DMS79 (cell line): ENCODE data around the gene CNOT8.
"Not testable (repeated sequence)": the region's sequence is repeated elsewhere in the genome, so short reads cannot be mapped to it uniquely, and the experiment has no call there.

Experiments
- DNase-seq: peaks from one replicate; lab custom pipeline; 2025; lab: John Stamatoyannopoulos, UW

CNOT8 gene

DNA sequence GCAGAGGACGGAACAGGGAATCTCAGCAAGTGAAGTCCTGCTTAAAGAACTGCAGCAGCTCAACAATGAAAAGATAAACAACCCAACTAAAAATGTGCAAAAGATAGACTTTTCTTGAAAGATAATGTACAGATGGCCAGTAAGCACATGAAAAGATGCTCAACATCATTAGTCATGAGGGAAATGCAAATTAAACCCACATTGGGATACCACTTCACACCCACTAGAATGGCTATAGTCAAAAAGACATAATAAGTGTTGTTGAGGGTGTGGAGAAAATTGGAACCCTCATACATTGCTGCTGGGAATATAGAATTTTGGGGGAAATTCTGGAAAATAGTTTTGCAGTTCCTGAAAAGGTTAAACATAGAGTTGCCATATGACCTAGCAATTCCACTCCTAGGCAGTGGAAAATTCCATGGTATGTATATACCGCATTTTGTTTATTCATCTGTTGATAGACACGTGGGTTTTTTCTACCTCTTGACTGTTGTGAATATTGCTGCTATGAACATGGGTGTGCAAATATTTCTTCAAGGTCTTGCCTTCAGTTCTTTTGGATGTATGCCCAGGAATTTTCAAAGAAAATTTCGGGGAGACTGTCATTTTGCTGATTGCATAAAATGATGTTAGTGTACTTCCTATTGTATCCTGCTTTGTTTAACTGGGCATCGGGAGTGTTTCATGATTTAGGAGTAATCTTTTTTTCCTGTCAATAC, 7.2 kb downstream of the CNOT8 start:
- no peak for DNase-seq

DNA sequence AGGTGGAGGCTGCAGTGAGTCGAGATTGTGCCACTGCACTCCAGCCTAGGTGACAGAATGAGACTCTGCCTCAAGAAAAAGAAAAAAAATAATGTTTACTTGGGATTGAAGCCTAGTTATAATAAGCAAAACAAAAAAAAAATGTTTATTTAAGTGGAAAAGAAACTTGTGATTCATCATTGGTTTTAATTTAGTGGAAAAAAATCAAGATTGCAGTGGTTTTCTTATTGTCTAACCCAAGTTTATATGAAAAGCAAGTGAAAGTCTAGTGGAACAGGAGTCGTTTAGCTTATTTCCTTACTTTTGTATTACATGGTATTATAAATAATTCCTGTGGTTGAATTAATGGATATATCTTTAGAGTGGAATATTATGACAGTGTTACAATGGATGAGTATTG, 8.4 kb downstream of the CNOT8 start:
- DNase-seq: no peak

DNA sequence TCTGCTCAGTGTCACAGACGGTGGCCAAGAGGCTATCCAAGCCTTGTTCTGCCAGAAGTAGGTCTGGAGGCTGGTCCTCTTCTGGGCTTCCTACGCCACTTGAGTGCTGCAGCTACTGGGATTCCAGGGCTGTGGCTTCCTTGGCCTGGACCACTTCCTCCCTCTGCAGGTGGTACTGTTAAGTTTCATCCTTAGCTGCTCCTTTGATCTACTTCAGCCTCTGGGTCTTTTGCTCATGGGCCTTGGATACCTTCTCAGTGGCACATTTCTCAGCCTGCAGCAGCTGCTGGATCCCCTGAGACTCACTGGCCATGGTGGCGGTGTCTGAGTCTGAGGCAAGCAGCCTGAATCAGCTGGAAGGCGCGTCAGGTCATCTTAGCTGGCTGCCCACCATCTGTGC, 10.3 kb downstream of the CNOT8 start:
- DNase-seq: no peak

DNA sequence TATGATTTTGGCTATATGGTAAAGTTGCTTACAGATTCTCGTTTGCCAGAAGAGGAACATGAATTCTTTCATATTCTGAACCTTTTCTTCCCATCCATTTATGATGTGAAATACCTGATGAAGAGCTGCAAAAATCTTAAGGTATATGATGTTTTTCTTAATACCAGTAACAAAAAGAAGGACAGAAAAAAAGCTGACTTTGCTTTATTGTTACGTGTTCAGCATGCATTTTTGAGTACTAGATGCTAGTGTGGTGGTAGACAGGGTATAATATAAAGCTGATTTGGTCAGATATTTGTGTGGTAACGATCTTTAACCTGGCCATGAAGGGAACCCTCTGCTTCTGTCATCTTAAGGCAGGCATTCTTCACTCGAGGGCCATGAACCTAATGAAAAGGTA, 13.3 kb downstream of the CNOT8 start:
- no peak for DNase-seq

DNA sequence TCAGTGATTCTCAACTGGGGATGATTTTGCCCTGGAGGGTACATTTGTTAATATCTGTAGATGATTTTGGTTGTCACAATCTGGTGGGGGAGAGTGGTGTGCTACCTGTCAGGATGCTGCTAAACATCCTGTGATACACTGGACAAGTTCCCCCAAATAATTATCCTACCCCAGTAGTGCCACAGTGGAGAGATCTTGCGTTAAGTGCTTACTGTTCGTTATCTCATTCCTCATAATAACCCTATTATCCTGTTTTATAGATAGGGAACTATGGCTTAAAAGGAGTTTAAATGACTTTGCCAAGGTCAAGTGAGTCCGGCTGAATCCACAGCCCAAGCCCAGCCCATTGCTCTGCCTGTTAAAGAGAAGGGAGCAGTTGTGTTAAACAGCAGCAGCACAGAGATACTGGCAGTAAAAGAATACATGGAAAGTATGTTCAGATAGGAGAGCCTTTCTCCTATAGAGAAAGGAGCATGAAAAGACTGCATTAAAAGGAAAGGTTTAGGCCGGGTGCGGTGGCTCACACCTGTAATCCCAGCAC, 15.4 kb downstream of the CNOT8 start:
- no peak for DNase-seq

DNA sequence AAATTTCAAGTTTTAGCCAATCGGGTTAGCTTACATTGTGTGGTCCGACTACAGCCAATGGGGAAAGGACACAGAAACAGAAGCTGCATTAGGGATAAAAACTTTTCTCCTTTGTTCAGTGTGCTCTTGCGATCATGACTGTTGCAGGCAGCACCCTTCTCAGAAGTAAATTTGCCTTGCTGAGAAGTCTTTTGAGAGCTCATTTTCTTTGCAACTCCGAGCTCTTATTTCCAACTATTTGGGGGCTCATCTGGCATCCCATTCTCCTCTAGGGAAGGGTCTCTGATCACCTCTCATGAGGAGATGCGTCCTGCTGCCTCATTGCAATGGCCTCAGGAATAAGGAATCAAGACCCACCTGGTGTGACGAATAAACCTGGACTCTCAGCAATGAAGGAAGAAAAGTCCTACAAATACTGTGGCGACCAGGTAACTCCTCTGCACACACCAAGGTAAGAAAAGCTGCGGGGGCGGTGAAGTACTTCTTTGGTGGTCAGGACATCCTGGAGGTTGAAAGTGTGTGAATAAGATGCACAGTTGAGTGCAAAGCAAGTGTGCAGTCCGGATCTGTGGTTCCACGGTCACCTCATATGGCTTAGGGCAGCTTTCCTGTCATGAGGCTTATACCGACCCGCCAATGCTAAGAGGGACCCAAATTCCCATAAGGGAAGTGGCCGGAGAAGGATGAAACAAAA, 20.4 kb downstream of the CNOT8 start:
- no peak for DNase-seq

DNA sequence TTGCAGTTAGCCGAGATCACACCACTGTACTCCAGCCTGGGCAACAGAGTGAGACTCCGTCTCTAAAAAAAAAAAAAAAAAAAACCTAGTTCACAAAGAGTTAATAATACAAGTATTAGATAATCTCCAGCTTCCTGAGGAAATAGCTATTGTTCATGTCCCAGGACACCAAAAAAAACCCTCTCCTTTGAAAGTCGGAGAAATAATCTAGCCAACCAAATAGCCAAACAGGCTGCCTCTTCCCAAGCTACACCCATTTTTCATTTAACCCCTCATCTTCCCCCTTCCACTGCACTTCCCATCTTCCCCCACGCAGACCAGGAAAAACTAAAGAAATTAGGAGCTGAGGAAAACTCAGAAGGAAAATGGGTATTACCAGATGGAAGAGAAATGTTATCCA, 23.6 kb downstream of the CNOT8 start:
- DNase-seq: no peak

DNA sequence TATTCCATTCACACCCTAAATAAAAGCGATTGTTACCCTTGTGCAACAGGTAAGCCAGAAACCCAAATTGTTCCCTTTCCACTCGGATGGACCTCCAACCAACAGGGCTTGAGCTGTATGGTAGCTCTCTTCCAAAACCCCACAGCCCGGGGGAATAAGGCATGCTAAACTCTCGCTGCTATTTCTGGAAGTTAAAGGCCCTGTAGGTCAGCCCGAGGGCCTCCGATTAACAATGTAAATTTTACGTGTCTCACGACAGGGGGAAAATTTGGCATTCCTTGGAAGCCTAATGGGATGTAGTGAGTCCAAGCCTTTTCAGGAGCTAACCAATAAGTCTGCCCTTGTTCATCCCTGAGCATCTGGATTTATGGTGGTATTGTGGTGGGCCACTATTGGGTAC, 26.0 kb downstream of the CNOT8 start:
- no peak for DNase-seq

DNA sequence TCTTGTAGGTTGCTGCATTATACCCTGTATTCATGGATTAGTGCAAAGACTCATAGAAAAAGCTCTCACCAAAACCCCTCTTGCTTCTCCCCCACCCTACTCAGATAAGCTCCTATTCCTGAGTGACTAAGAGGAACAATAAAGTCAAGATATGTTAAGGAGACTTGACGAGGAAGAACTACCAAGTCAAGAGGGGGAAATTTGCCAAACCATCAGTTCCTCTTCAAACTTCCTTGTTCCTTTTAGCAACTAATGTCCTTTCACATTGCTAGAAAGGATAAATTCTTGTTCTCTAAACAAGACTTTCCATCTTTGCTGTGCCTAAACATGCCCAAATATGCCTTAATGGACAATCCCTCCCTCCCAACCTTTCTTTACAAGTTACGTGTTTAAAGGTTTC, 27.0 kb downstream of the CNOT8 start:
- DNase-seq: no peak

DNA sequence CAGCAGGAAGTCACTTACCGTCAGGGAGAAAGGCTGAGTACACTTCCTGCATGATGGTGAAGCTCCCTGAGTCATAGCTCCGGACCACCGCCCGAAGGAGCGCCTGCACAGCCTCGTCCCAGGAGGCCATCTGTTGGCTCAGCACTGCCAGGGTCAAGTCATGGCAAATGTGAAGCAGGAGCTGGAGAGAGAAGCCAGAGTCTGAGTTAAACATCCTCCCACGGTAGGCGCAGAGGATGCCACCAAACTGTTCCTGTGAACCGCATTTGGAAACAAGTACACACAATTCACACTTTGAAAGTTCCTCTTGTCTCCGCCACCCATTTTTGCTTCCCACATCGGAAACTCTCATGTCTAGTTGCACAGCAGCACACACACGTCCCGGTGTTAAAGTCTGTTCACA, 33.9 kb downstream of the CNOT8 start:
- no peak for DNase-seq

DNA sequence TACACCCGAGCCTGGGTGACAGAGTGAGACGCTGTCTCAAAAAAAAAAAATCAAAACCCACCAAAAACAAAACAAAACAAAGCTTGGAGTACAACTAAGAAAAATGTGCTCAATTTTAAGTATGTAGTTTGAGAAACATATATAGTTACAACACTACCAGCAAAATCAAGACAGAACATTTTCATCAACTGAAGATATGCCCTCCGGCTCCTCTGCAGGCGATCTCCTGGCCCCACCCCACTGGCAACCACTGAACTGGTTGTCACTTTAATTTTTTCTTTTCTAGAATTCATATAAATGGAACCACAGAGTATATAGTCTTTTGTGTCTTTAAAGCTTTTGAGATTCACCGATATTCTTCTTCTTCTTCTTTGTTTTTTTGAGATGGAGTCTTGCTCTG, 35.0 kb downstream of the CNOT8 start:
- DNase-seq: no peak

DNA sequence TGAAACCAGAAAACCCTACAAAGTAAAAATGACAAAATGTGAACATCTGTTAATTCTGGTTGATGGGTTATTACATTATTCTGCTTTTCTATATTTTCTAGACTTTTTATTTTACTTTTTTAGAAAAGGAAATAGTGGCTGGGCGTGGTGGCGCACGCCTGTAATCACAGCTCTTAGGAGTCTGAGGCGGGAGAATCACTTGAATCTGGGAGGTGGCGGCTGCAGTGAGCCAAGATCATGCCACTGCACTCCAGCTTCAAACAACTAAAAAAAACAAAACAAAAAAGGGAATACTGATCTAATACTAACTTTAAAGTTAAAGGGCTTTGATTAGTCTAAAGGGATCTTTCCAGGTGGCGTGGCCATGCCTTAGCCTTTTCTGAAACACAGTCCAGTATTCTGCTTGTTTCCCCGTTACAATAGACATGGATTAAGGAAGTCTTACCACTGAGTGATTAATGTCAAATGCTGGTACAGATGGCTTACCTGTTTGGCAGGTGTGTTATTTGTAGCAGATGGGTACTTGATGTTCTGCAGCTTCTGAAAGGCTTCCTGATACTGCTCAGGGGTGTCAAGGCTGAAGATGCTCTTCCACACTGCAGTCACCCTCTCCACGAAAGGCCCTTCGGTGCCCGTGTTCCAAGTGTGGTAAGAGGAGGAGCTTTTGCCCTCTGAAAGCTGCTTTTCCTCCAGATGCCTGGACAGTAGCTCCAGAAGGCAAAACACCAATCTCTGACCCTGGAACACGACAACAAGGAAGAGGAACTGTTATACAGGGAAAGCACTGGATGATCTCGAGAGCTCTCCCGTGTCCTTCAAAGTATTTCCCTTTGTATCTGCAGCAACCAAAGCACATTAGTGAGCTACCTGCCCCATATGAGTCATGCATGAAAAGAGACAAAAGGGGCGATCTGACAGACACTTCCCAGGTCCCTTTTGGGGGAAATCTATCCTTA, 37.5 kb downstream of the CNOT8 start:
- DNase-seq: no peak

DNA sequence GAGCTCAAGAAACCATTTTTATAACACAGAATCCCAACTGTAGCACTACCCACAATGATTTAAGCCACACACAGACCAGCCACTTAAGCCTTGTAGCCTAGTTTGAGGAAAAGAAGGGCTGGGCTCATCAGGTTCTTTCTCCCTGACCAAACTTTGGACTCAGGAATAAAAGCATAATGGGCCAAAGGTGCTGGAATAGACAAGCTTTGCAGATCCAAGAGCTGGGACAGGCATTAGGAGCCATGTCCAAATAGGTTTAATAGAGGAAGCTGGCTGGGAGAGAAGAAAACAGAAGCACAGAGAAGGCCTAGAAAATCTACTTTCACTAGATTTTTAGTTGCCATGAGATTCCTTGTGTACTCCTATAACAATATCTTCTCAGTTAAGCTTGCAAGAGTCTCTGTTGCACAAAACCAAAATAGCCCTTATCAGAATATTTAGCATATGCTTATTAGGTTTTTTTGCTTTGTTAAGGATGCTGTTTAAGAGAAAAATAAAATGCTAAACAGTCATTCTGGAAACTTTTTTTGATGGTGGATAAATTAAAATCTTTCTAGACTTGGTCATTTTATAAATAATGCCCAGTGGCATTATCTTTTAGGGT, 38.2 kb downstream of the CNOT8 start:
- DNase-seq: no peak

DNA sequence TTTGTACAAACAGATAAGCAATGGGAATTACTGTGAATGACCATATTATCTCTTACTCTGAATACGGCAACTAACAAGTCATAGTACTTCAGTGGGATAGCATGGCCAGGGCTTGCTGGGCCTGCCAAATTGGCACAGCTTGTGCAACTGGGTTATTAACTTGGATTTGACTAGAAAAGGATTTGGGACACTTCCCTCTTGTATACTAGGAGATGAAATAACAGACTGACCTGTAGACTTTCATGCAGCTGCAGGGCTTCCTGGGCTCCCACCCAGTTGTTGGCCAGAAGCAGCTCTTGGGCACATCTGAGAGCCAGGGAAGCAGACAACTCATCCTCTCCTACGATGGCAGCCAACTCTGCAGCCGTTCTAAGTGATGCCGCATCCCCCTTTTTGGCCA, 39.8 kb downstream of the CNOT8 start:
- no peak for DNase-seq

DNA sequence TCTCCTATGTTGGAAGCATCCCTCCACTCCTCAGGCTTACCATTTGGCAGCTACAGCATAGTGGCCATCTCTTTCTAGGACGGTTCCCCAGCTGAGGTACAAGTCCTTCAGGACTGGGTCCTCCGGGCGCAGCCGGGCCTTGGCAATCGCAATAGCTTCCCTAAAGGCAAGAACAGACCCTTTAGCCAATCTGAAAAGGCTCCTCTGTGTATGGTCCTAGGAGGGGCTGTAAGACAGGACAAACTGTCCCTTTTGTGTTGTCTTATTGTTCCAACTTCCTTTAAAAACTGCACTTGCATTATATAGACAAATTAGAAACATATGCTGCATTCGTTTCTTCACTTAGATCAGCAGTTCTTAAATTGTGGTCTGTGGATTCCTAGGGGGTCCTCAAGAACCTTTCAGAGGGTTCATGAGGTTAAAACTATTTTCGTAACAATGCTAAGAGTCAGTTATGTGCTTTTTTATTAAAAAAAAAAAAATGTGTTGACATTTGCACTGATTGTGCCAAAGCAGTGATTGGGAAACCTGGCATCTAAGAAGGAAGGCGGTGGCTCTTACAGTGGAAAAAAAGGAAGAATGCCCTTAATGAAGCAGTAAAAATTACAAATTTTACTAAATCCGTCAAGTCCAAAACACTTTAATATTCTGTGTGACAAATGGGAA, 40.9 kb downstream of the CNOT8 start:
- DNase-seq: no peak

DNA sequence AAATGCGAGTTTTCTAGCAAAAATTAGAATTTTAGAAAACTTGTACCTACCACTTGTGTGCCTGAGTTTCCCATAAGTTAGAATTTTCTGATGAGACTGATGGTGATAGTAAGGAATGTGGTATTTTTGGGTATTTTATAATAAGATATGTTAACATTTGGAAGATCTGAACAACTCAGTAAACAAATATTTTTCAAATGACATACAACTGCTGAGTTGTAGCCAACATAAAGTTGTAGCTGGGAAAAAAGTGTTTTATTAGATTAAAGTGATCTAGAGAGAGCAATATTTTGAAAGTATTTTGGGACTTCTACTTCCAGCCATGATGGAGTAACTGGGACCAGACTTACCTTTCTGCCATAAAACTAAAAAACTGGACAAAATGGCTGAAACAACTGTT, 41.6 kb downstream of the CNOT8 start:
- DNase-seq: no peak

DNA sequence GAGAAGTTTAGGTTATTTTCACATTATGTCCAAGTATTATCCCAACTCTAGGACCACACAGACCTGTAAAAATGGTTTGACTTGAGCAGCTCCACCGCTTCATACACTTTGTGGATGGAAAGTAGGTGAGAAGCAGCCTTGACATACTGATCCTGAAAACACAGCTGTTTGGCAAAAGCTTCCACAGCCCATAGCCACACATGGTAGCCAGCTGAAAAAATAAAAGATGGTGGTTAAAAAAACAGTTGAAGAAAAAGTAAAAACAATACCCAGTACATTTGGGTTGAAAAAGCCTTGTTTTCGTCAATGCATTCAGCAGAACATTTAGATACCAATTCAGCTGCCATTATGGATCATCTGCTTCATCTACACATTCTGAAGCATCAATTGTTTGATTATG, 42.8 kb downstream of the CNOT8 start:
- no peak for DNase-seq

DNA sequence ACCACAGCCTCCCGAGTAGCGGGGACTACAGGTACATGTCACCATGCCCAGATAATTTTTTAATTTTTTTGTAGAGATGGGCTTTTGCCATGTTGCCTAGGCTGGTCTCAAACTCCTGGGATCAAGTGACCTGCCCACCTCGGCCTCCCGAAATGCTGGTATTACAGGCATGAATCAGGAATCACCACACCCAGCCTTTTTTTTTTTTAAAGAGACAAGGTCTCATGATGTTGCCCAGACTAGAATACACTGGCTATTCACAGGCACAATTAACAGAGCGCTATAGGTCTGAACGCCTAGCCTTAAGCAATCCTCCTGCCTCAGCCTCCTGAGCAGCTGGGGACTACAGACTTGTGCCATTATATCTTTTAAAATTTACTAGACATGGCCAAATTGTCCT, 43.5 kb downstream of the CNOT8 start:
- no peak for DNase-seq

DNA sequence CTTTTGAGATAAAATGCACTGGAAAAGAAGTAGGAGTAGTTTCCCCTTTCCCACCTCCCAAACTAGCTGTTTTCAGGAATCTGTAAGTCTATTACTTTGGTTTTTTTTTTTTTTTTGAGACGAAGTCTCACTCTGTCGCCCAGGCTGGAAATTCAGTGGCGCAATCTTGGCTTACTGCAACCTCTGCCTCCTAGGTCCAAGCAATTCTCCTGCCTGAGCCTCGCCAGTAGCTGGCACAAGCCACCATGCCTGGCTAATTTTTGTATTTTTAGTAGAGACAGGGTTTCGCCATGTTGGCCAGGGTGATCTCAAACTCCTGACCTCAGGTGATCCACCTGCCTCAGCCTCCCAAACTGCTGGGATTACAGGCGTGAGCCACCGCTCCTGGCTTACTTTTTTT, 47.2 kb downstream of the CNOT8 start:
- not testable (repeated sequence) for DNase-seq

DNA sequence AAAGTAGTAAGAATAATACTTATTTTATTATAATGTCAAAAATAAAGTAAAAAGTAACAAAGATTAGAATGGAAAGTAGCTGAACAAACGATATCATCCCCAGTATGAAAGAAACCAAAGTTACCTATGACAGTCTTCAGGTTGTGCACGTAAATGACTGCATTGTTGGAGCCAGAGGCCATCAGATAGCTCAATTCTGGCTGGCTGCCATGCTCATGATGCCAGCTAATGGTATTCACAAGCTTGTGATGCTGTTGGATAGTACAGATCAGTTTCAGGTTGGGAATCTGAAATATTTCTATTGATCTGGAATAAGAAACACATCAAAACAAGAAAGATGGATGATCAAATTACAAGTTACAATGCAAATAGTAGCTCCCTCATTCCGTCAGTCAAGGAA, 58.4 kb downstream of the CNOT8 start:
- DNase-seq: no peak

DNA sequence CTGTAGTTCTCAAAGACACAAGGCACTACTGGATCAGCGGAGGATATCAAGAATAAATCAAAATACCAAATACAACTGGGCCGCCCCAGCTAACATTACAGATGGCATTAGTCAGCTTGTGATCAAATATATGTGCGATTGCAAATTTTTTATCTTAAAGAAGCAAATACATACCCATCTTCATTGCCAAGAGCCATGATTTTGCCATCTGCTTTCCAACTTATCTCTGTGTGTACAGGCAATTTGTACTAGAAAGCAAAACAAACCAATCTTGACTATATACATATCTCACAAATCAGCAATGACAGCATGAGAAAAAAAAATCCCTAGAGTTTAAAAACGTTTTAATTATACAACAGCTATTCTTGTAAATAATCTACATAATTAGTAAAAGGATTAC, 59.3 kb downstream of the CNOT8 start:
- no peak for DNase-seq
